Posterior cingulate gyrus (tissue), 11 donors: ENCODE data around the gene ZSWIM3.
"Not testable (repeated sequence)": the region's sequence is repeated elsewhere in the genome, so short reads cannot be mapped to it uniquely, and the experiment has no call there.

Experiments used
- DNase-seq, 10 donors: peaks; one replicate each; pipeline versions ENCODE4 v3.0.0 to v3.0.0-alpha.2; 2020 to 2021; ENCODE audit warnings: mixed read lengths in 3 of 10
- intact Hi-C: fragments of 100-400 bp; cut with DNase I; formaldehyde crosslinking; loops from one replicate; pipeline ENCODE4 v1.15.1; 2023

ZSWIM3 gene

DNA sequence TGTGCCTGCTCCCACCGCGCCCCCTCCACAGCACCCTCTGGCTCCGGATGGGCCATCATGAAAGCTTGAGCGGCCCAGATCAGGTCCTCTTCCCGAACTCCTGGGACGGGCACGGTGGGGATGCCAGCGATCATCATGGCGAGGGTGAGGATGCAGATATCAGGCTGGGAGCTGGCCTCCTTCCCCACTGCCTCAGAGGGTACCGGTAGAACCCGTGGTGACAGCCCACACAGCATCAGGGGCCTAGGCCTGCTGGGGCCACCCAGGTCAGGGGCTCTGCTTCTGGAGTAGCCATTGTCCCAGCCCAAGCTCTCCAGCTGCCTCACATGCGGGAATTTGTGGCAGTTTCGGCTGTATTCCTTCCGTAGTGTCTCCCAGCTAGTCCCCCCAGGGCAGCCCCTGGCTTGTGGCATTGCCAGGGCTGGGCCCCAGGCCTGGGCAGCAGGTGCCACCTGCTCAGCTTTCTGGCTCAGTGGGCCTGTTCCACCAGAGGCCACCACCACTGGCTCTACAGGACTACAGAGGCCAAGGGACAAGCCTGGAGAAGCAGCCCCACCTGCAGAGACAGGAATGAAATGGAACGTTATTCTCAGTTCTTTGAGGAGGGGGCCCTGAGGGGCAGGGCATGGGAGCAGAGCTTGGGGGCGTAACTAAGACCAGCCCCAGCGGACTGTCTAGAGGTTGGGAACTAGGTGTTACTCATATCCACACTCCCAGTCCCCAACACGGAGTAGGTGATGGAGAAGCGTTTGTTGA lies 29.4 kb downstream of the ZSWIM3 start:
- intact Hi-C loops = no loop called here
- DNase-seq = peak in 1 of 10 donors; percentile 64

- DNase-seq = peak in 1 of 10 donors; percentile 50
- intact Hi-C loops = no loop called here
Measured at GRCh38 chr20:45887346-45887715, 29.9 kb downstream of the ZSWIM3 start, which contains the start of gene SPATA25. SPATA25 (minus strand) TSS chr20:45887622; CDS start chr20:45887590, 32 bp downstream.

DNA sequence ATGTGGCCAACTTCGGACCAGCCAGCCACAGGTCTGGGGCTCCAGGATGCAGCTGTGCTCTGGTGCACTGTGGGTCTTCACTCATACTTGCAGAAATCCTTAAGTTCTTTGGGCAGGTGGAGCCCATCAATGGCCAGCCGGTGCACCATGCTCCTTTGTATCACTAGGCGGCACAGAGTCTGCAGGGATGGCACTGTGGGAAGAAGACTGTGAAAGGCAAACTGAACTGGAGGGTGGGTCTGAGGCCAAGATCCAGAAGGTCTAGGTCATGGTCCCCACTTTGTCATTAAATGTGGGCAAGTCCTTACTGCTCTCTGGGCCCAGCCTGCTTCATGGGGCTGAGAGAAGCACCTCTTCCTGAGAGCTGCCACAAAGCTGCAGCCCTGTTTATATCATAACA lies 31.3 kb downstream of the ZSWIM3 start:
- intact Hi-C loops = no loop called here
- DNase-seq = peak in 1 of 10 donors; percentile 47

- intact Hi-C loops = loop anchor here (2.0 to 5.0 kb wide), 2 partner anchors 42 to 78 kb away; partner anchors contain the start of genes PCIF1 and UBE2C
Measured at GRCh38 chr20:45890077-45890984, 32.9 kb downstream of the ZSWIM3 start.

DNA sequence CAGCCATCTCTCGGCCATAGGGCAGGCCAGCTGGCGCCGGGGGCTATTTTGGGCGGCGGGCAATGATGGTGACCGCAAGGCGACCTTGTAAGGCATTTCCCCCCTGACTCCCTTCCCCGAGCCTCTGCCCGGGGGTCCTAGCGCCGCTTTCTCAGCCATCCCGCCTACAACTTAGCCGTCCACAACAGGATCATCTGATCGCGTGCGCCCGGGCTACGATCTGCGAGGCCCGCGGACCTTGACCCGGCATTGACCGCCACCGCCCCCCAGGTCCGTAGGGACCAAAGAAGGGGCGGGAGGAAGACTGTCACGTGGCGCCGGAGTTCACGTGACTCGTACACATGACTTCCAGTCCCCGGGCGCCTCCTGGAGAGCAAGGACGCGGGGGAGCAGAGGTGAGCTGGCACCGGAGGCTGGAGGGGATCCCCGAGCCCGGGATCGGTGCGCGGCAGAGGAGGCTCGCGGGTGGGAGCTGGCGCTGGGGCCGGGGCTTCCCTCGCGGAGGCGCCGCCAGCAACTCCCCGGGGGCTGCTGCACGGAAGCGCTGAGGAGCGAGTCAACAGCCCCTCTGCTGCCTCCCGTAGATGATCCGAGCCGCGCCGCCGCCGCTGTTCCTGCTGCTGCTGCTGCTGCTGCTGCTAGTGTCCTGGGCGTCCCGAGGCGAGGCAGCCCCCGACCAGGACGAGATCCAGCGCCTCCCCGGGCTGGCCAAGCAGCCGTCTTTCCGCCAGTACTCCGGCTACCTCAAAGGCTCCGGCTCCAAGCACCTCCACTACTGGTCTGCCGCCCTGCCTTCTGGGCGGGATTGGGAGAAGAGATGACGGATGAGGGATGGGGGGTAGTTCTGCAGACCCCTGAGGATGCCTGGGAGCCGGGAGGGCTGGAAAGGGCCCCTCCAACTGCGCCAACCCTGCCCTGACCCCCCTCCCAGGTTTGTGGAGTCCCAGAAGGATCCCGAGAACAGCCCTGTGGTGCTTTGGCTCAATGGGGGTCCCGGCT lies 33.9 kb downstream of the ZSWIM3 start, which contains the start of the genes CTSA and NEURL2:
Gene CTSA (plus strand): TSS at position 351 of the 999 bp plus-strand sequence. CDS start 234 bp downstream, at position 585.
Gene NEURL2 (minus strand): TSS at position 224 of the 999 bp plus-strand sequence. CDS start 217 bp downstream, at position 7.
- intact Hi-C loops = loop anchor here (2.0 to 5.0 kb wide), 2 partner anchors 41 to 78 kb away; partner anchors contain the start of genes PCIF1 and UBE2C

More at GRCh38 chr20:45890077-45890984, 32.9 kb downstream of the ZSWIM3 start:
- peak; percentile 49 to 96 (median 73) for DNase-seq

DNA sequence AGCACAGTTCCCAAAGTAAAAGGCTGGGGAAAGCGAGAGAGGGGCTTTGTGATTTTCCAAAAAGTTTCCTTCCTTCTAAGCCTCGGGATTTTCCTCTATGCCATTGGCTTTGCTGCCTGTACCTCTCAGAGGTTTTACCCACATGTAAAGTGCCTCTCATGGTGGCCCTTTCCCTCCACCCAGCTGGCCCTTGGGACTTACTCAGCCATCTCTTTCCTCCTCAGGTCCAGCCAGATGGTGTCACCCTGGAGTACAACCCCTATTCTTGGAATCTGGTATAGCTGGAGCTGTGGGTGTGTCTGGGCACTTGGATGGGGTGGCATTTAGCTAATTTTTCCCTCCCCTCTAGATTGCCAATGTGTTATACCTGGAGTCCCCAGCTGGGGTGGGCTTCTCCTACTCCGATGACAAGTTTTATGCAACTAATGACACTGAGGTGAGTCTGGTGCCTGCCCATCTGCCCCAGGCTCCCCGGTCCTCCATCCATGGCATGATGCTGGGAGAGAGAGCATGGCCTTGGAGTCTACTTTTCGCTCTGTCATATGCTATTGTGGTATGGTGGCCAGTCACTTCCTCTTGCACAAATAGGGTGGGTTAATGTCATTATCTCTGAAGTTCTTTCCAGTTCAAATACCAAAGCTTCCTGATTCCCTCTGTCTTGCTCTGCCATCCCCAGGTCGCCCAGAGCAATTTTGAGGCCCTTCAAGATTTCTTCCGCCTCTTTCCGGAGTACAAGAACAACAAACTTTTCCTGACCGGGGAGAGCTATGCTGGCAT lies 34.8 kb downstream of the ZSWIM3 start:
- intact Hi-C loops = loop anchor here (5.0 kb wide), 1 partner anchor 40 kb away; the partner anchor contains the start of gene PCIF1
- DNase-seq = peak in 3 of 10 donors; percentile 10 to 49 (median 25)

More for the DNA sequence above, 33.9 kb downstream of the ZSWIM3 start, which contains the start of the genes CTSA and NEURL2:
- peak; percentile 87 to 99 (median 94) for DNase-seq

GRCh38 chr20:45892828-45893500 lies 35.5 kb downstream of the ZSWIM3 start:
- intact Hi-C loops = loop anchor here (5.0 kb wide), 1 partner anchor 39 kb away; the partner anchor contains the start of gene PCIF1
- peak in 2 of 10 donors; percentile 41 to 59 for DNase-seq

DNA sequence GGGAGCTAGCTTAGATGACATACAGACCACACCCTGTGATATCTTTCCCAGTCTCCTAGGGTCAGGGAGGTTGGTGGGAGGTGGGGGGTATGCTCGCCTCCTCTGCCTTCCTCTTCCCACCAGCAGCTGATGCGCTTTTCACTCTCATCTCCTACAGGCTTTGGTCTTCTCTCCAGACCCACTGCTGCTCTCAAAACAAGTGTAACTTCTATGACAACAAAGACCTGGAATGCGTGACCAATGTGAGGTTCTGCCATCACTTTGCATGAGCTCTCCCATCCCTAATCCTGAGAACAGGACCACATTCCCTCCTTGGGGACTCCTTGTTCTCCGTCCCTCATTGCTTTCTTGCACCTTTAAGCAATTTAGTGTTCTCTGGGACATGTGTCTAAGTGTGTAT lies 36.4 kb downstream of the ZSWIM3 start:
- intact Hi-C loops = loop anchor here (5.0 kb wide), 1 partner anchor 38 kb away; the partner anchor contains the start of gene PCIF1
- DNase-seq = peak in 1 of 10 donors; percentile 24

- intact Hi-C loops = loop anchor here (5.0 kb wide), 1 partner anchor 38 kb away; the partner anchor contains the start of gene PCIF1
Measured at GRCh38 chr20:45894797-45895196, 37.4 kb downstream of the ZSWIM3 start.

GRCh38 chr20:45896641-45897161 lies 39.3 kb downstream of the ZSWIM3 start:
- intact Hi-C loops = no loop called here
- peak in 3 of 10 donors; percentile 0 to 61 (median 41) for DNase-seq

More at GRCh38 chr20:45894797-45895196, 37.4 kb downstream of the ZSWIM3 start:
- peak in 2 of 10 donors; percentile 8 to 63 for DNase-seq

GRCh38 chr20:45897289-45897688 lies 39.9 kb downstream of the ZSWIM3 start:
- intact Hi-C loops = no loop called here
- no peak for DNase-seq

DNA sequence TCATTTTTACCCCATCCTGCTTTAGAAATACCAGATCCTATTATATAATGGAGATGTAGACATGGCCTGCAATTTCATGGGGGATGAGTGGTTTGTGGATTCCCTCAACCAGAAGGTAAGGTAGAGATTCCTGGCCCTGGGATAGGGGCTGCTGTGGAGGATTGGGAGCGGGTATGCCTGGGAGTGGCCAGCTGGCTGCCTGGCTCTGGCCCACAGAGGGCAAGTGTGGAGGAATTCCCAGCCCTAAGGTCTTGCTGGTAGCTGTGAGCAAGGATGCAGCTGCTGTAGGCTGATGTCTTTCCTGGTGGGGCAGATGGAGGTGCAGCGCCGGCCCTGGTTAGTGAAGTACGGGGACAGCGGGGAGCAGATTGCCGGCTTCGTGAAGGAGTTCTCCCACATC lies 40.3 kb downstream of the ZSWIM3 start:
- DNase-seq = peak in 2 of 10 donors; percentile 37 to 50
- intact Hi-C loops = no loop called here

DNA sequence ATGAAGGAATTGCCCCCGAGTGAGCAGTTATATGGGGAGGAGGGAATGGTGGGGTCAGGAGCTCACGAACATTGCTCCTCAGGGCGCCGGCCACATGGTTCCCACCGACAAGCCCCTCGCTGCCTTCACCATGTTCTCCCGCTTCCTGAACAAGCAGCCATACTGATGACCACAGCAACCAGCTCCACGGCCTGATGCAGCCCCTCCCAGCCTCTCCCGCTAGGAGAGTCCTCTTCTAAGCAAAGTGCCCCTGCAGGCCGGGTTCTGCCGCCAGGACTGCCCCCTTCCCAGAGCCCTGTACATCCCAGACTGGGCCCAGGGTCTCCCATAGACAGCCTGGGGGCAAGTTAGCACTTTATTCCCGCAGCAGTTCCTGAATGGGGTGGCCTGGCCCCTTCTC lies 40.9 kb downstream of the ZSWIM3 start:
- DNase-seq = peak in 2 of 10 donors; percentile 37 to 68
- intact Hi-C loops = no loop called here

GRCh38 chr20:45899046-45899835 lies 41.8 kb downstream of the ZSWIM3 start:
- intact Hi-C loops = no loop called here
- peak in 2 of 10 donors; percentile 48 to 56 for DNase-seq

DNA sequence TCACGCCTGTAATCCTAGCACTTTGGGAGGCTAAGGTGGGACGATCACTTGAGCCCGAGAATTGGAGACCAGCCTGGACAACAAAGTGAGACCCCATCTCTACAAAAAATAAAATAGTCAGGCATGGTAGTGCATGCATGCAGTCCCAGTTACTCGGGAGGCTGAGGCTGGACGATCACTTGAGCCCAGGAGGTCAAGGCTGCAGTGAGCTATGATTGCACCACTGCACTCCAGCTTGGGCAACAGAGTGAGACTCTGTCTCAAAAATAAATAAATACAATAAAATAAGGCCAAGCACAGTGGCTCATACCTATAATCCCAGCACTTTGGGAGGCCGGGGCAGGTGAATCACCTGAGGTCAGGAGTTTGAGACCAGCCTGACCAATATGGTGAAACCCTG lies 43.9 kb downstream of the ZSWIM3 start:
- DNase-seq = peak in 2 of 10 donors; percentile 10 to 59

GRCh38 chr20:45902199-45902701 lies 44.8 kb downstream of the ZSWIM3 start:
- peak in 1 of 10 donors; percentile 60 for DNase-seq
- intact Hi-C loops = no loop called here

More for the DNA sequence above, 43.9 kb downstream of the ZSWIM3 start:
- intact Hi-C loops = not testable (repeated sequence)
